Fibroblast of skin of right biceps (primary cell): ENCODE measurements around the gene SETD4.

Source experiments
- DNase-seq: peaks from one replicate; pipeline ENCODE4 v3.0.0-alpha.2; 2013

The SETD4 gene

DNA sequence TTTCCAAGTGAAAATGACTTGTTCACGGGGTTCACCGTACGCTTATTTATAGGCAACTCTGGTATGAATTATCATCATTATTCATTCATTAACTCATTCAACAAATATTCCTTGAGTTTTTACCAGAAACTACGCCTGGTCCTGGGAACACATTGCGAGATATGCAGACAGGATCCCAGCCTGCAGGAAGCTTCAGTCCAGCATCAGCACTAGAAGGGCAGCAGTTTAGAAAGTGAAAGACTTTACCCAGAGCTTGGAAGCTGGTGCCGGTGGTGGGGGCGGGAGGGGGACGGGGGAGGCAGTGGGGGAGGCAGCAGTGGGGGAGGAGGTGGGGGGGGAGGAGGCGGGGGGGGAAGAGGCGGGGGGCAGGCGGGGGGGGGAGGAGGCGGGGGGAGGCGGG lies 55.9 kb downstream of the SETD4 start:
- peak; percentile 55 for DNase-seq

DNA sequence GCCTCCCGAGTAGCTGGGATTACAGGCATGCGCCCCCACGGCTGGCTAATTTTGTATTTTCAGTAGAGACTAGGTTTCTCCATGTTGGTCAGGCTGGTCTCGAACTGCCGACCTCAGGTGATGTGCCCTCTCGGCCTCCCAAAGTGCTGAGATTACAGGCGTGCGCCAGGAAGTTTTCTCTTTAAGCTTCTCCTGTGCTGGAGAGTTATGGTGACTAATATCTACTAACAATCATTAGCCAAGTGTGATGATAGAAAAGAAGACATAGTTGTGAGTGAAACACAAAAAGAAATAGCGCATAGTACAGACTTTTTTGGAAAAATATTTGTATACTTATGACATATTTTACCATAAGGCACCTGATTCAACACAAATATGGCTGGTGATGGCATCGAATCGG lies 56.5 kb downstream of the SETD4 start:
- no peak for DNase-seq

DNA sequence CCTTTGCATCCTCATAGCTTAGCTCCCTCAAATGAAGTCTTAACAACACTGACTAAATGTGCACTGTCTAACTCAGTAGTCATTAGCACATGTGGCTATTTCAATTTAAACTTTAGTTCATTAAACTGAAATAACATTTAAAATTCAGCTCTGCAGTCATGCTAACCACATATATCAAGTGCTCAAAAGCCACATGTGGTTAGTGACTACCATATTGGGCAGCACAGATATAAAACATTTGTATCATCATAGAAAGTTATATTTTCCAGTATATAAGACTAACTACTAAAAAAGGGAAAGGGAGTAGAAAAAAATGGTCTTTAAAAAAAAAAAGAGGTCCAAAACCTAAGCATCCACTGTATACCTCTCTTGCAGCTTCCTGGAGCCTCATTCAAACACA lies 64.1 kb downstream of the SETD4 start:
- no peak for DNase-seq

DNA sequence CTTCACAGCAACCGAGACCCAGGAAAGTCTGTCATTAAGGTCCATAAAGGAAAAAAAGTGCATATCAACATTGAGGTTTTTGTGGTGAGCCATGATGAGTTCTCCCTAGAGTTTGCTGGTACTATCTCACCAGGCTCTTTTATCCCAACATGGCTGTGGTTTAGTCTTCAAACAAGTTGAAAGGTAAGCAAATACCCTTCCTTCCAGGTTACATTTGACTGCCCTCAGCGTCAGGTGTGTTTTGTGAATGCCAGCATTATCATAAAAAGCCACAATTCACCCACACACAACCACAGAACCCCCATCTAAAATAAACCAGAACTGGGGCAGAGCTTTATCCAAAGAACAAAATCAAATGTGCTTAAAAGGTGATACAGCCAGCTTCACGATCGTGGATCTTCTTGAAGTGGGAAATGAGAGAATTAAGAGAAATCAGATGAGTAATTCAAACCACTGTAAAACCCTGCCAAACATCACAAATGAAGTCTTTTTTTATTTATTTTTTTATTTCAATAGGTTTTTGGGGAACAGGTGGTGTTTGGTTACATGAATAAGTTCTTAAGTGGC lies 64.7 kb downstream of the SETD4 start:
- DNase-seq: no peak

DNA sequence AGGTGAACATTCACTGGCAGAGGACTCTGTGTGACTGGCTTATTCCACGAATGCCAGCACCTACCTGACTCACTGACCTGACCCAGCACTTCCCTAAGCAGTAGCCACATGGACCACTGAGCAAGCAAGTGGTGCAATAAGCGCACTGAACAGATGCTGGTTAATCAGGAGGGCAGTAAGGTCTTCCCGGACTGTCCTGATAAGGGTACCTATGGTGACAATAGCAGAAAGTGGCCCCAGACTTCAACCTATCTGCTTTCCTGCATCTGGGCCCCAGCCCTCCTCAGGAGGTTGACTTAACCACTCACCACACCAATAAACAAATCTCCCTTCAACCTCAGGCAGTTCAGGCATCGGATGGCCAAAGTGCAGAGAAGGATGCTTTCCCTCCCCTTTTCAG lies 65.7 kb downstream of the SETD4 start:
- DNase-seq: no peak

DNA sequence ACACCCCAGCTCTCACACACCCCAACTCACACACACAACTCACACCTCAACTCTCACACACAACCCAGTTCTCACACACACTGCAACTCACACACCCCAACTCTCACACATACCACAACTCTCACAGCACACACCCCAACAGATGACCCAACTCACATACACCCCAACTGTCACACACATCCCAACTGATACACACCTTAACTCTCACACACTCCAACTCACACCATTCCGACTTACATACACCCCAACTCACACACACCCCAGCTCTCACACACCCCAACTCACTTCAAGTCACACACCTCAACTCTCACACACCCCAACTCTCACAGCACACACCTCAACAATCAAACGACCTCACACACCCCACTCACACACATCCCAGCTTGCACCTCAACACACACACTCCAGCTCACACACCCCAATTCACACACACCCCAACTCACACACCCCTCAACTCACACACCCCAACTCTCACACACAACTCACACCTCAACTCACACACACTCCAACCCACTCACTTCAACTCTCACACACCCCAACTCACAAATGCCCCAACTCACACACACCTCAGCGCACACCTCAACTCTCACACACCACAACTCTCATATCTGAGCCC lies 66.3 kb downstream of the SETD4 start:
- DNase-seq: no peak

DNA sequence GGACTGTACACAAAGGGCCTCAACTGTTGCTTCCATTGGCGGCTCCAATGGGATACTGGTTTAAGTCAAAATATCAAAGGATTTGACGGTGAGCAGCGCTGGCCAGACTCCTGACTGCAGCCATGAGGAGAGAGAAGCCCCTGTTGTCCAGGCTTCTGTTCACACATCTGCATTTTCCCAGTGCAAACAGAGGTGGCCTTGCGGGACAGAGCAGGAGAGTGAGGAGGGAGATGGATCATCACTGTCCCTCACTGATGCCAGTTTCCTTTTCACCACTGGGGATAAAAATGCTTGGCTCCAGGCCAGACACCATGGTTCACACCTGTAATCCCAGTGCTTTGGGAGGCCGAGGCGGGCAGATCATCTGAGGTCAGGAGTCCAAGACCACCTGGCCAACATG lies 69.2 kb downstream of the SETD4 start:
- DNase-seq: no peak

DNA sequence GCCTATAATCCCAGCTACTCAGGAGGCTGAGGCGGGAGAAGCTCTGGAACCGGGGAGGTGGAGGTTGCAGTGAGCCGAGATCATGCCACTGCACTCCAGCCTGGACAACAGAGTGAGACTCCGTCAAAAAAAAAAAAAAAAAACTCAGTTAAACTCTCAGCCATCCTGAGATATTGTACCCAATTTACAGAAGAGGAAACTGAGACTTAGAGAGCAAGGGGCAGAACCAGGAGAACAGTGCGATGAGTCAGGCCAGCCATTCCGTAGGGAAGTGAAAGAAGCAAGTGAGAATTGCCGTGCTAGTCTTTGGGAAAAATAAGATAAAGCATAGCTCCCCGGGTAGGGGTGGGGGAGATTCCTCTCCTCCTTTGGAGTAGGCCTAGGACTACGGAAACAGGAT lies 69.7 kb downstream of the SETD4 start:
- no peak for DNase-seq

DNA sequence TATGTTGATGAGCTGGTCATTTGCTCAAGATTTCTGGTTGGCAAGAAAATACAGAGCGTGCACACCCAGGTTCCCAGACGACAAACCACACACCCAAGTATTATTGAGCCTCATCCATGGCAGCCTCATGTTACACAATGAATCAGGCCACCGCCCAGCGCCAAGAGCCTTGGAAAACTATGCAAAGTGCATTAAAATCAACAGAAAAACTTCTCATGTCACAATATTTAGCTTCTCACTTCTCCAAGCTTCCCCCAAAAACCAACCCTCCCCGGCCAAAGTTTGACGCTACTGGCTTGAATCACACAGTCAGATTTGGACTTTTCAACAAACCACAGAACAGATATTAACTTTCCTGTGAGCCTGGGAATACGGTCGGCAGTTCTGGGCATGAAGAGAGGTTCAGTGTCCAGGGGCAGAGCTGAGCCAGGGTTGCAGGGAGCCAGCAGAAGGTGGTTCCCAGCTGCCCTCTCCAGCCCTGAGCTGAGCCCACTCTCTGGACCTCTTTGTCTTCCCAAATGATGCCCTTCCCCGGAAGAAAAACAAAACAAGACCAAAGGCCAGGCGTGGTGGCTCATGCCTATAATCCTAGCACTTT lies 71.1 kb downstream of the SETD4 start:
- DNase-seq: no peak

DNA sequence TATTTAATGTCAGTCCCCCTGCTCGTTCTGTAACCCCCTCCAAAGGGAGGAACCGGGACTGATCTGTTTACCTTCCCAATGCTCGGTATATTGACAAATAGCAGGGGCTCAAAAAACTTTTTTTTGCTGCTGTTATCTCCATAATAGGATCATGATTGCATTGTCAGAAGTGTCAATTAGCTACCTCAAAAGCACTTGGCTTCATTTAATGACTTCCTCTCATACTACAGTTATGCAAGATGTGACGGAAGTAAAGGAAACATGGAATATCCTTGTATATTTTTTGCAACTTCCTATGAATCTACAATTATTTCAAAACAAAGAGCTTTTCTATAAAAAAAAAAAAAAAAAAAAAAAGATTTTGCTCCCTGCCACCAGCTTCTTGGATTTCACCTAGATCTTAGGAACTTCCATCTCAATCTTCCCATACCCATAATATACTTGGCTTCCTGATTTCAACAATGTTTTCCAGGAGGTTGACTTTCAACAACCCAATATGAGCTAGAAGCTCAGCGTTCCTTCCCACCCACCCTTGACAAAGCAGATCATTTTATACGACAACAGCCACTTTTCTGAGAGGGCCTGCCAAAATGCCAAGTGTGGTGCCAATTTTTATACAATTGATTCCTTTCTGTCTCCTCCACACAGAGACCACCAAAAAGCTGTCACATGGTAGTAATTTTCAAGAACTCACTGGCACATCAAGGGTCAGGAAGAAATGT lies 71.7 kb downstream of the SETD4 start:
- no peak for DNase-seq

DNA sequence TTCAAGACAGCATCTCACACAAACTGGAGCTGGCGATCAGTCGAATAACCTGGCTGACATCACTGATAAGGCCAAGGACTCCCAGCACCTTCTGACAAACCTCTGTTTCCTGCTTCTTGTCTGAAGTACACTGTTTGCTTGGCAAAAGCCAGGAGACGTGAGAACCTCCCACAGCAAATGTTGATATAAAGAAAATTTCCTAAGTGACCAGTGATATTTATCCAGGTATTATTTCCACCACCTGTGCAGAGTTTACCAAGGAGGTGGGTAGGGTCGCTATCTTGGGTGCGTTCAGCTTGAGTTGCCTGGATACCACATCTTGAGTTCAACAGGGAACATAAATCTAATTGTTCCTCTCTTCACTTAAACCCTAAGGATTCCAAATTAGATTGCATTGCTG lies 72.9 kb downstream of the SETD4 start:
- no peak for DNase-seq

DNA sequence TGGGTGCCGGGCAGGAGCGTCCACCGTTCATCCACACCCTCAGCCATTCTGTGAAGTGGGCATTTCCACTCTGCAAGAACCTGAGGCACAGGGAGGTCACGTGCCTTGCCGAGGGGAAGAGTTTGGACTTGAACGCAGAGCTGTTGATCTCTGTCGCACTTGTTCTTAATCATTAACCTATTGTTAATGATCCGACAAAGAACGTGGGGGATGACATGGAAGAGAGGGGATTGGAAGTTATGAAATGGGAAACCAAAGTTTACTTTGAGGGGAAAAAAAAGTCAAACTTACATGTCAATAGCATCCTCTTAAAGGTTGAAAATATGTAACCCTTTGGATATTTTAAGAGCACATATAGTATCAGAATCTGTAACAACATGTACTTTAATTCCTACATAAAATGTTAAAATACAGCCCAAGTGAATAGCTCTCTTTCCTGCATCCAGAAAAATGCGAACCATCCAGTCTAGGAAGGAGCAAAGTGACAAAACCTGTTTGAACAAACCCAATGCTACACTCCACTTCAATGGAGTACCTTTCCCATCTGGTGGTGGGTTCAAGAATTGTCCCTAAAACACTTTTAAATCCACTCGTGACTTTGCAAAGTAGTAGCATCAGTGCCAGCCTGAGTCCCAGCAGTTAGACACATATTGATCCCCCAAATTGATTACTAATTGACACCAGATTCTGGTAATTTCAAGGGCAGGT lies 75.5 kb downstream of the SETD4 start:
- DNase-seq: no peak
